Activated CD4-positive, alpha-beta T cell treated with anti-CD3 and anti-CD28 coated beads, Interleukin-2, amount 10 ng/mL, durations not matched to agents 7 days and 5 days (primary cell): Measurements from ENCODE around the gene MTRFR. TPM values are rescaled to one million over a fixed set of nuclear protein-coding genes. Genes with fewer than 3 reads are reported as not detected.
A peak's percentile ranks its signal among the peaks of the same experiment; 100 is the strongest.
"Not testable (repeated sequence)": the region's sequence is repeated elsewhere in the genome, so short reads cannot be mapped to it uniquely, and the experiment has no call there.

Source experiments
- CTCF ChIA-PET: fragments of 350-600 bp; sonication (Branson Sonifier 250); formaldehyde crosslinking; loops from one replicate; lab custom pipeline; 2021; ENCODE audit warnings: antibody characterized with exemption; lab: Charles Lee
- POLR2A ChIA-PET: fragments of 350-600 bp; sonication (Branson Sonifier 250); formaldehyde crosslinking; loops from one replicate; lab custom pipeline; 2021; ENCODE audit warnings: antibody characterized with exemption; lab: Charles Lee
- DNase-seq: peaks from one replicate; pipeline ENCODE4 v3.0.0-alpha.2; 2020
- H3K27ac Mint-ChIP-seq: one replicate; pipeline ENCODE4 v1.8.0; 2021; ENCODE audit warnings: mild to moderate bottlenecking, moderate library complexity, mixed read lengths
- H3K27me3 Mint-ChIP-seq: one replicate; pipeline ENCODE4 v1.8.0; 2021; ENCODE audit warnings: mixed read lengths
- H3K36me3 Mint-ChIP-seq: one replicate; pipeline ENCODE4 v1.8.0; 2021; ENCODE audit warnings: low read depth, mixed read lengths
- H3K4me1 Mint-ChIP-seq: one replicate; pipeline ENCODE4 v1.8.0; 2021; ENCODE audit warnings: mixed read lengths
- H3K4me3 Mint-ChIP-seq: one replicate; pipeline ENCODE4 v1.8.0; 2021; ENCODE audit warnings: mild to moderate bottlenecking, moderate library complexity, mixed read lengths
- H3K9me3 Mint-ChIP-seq: one replicate; pipeline ENCODE4 v1.8.0; 2021; ENCODE audit warnings: mixed read lengths
- total RNA-seq, 2 experiments: library from RNA; stranded (reverse); gene quantifications; one replicate each; pipeline ENCODE4 v1.2.3, GENCODE V29; 2021

Gene MTRFR
- total RNA-seq, 2 experiments from 2014 or later: 29.2 to 30.8 TPM

- Mint-ChIP-seq H3K27me3 (no peaks in the 10 kb centered on the region), H3K27ac (peak overlapping the region; percentile 60), H3K9me3 (peaks cover 6% of the 10 kb centered on the region), H3K36me3 (peaks cover 54% of the 10 kb centered on the region), H3K4me3 (no peak overlapping the region), H3K4me1 (peaks cover 31% of the 10 kb centered on the region)
- POLR2A ChIA-PET: no interaction called here
- DNase-seq: no peak
- CTCF ChIA-PET: interaction anchor here (1.4 kb wide), 2 partner anchors 9 to 13 kb away, joined by 3 to 4 read pairs; no protein-coding TSS in a partner anchor
Measured at GRCh38 chr12:123251403-123252076, 18.3 kb downstream of the MTRFR start.

GRCh38 chr12:123252365-123252764 is 19.1 kb downstream of the MTRFR start:
- CTCF ChIA-PET: interaction anchor here (1.4 kb wide), 1 partner anchor 13 kb away, joined by 4 read pairs; no protein-coding TSS in a partner anchor
- H3K9me3 Mint-ChIP-seq, DNase-seq, H3K27ac Mint-ChIP-seq, H3K4me3 Mint-ChIP-seq, POLR2A ChIA-PET, H3K27me3 Mint-ChIP-seq: not testable (repeated sequence)
- H3K4me1 Mint-ChIP-seq: peaks cover 25% of the 10 kb centered on the region
- H3K36me3 Mint-ChIP-seq: peaks cover 54% of the 10 kb centered on the region

- ChIA-PET CTCF (interaction anchor here (0.5 to 1.4 kb wide), 2 partner anchors 11 to 785 kb away, joined by 3 to 4 read pairs; no protein-coding TSS in a partner anchor), POLR2A (no interaction called here)
- Mint-ChIP-seq H3K4me3 (no peak overlapping the region), H3K9me3 (no peaks in the 10 kb centered on the region), H3K27me3 (no peaks in the 10 kb centered on the region), H3K36me3 (peaks cover 40% of the 10 kb centered on the region), H3K4me1 (peaks cover 18% of the 10 kb centered on the region), H3K27ac (no peak overlapping the region)
- DNase-seq: no peak
Measured at GRCh38 chr12:123253641-123254459, 20.6 kb downstream of the MTRFR start.

- Mint-ChIP-seq H3K27me3 (no peaks in the 10 kb centered on the region), H3K9me3 (no peaks in the 10 kb centered on the region), H3K4me1 (peaks cover 14% of the 10 kb centered on the region), H3K4me3 (no peak overlapping the region), H3K36me3 (peaks cover 39% of the 10 kb centered on the region), H3K27ac (no peak overlapping the region)
- CTCF ChIA-PET: interaction anchor here (0.7 to 1.7 kb wide), 2 partner anchors 12 to 52 kb away, joined by 3 read pairs; no protein-coding TSS in a partner anchor
- DNase-seq: no peak
- POLR2A ChIA-PET: no interaction called here
Measured at GRCh38 chr12:123254853-123255446, 21.7 kb downstream of the MTRFR start.

GRCh38 chr12:123258593-123258992 is 25.4 kb downstream of the MTRFR start:
- H3K4me3 Mint-ChIP-seq: no peak overlapping the region
- H3K27ac Mint-ChIP-seq: no peak overlapping the region
- no peak for DNase-seq
- peaks cover 5% of the 10 kb centered on the region for H3K4me1 Mint-ChIP-seq
- ChIA-PET CTCF (interaction anchor here (0.6 to 1.6 kb wide), 2 partner anchors 11 to 237 kb away, joined by 4 to 5 read pairs; no protein-coding TSS in a partner anchor), POLR2A (no interaction called here)
- no peaks in the 10 kb centered on the region for H3K9me3 Mint-ChIP-seq
- no peaks in the 10 kb centered on the region for H3K27me3 Mint-ChIP-seq
- H3K36me3 Mint-ChIP-seq: peaks cover 32% of the 10 kb centered on the region

GRCh38 chr12:123260081-123260480 is 26.8 kb downstream of the MTRFR start:
- H3K4me3 Mint-ChIP-seq: no peak overlapping the region
- no peak for DNase-seq
- H3K27ac Mint-ChIP-seq: no peak overlapping the region
- H3K4me1 Mint-ChIP-seq: peaks cover 5% of the 10 kb centered on the region
- no peaks in the 10 kb centered on the region for H3K27me3 Mint-ChIP-seq
- no peaks in the 10 kb centered on the region for H3K9me3 Mint-ChIP-seq
- H3K36me3 Mint-ChIP-seq: peaks cover 27% of the 10 kb centered on the region
- ChIA-PET CTCF (interaction anchor here (1.6 kb wide), 1 partner anchor 10 kb away, joined by 5 read pairs; no protein-coding TSS in a partner anchor), POLR2A (no interaction called here)

- Mint-ChIP-seq H3K27ac (no peak overlapping the region), H3K27me3 (no peaks in the 10 kb centered on the region), H3K4me1 (peaks cover 5% of the 10 kb centered on the region), H3K36me3 (peaks cover 20% of the 10 kb centered on the region), H3K4me3 (no peak overlapping the region), H3K9me3 (no peaks in the 10 kb centered on the region)
- POLR2A ChIA-PET: no interaction called here
- no peak for DNase-seq
- CTCF ChIA-PET: interaction anchor here (0.9 kb wide), 1 partner anchor 11 kb away, joined by 3 read pairs; no protein-coding TSS in a partner anchor
Measured at GRCh38 chr12:123261196-123261595, 28.0 kb downstream of the MTRFR start.

- H3K9me3 Mint-ChIP-seq: no peaks in the 10 kb centered on the region
- CTCF ChIA-PET: interaction anchor here (0.6 to 0.9 kb wide), 3 partner anchors 30 to 106 kb away, joined by 3 read pairs; partner anchors contain the start of genes MPHOSPH9 and MTRFR
- POLR2A ChIA-PET: no interaction called here
- H3K36me3 Mint-ChIP-seq: peaks cover 11% of the 10 kb centered on the region
- no peaks in the 10 kb centered on the region for H3K27me3 Mint-ChIP-seq
- peaks cover 10% of the 10 kb centered on the region for H3K4me1 Mint-ChIP-seq
- no peak overlapping the region for H3K4me3 Mint-ChIP-seq
- DNase-seq: no peak
- H3K27ac Mint-ChIP-seq: peak overlapping the region; percentile 46
Measured at GRCh38 chr12:123263196-123263817, 30.1 kb downstream of the MTRFR start.

GRCh38 chr12:123264642-123265041 is 31.4 kb downstream of the MTRFR start:
- ChIA-PET CTCF (interaction anchor here (0.9 to 1.6 kb wide), 2 partner anchors 12 to 26 kb away, joined by 4 to 5 read pairs; no protein-coding TSS in a partner anchor), POLR2A (no interaction called here)
- H3K9me3 Mint-ChIP-seq: no peaks in the 10 kb centered on the region
- H3K27ac Mint-ChIP-seq: peak overlapping the region; percentile 14
- DNase-seq: no peak
- no peak overlapping the region for H3K4me3 Mint-ChIP-seq
- peaks cover 23% of the 10 kb centered on the region for H3K4me1 Mint-ChIP-seq
- peaks cover 11% of the 10 kb centered on the region for H3K36me3 Mint-ChIP-seq
- no peaks in the 10 kb centered on the region for H3K27me3 Mint-ChIP-seq

GRCh38 chr12:123265851-123266678 is 32.8 kb downstream of the MTRFR start:
- no peak for DNase-seq
- no peak overlapping the region for H3K27ac Mint-ChIP-seq
- H3K27me3 Mint-ChIP-seq: no peaks in the 10 kb centered on the region
- peaks cover 2% of the 10 kb centered on the region for H3K36me3 Mint-ChIP-seq
- no peaks in the 10 kb centered on the region for H3K9me3 Mint-ChIP-seq
- H3K4me3 Mint-ChIP-seq: no peak overlapping the region
- POLR2A ChIA-PET: no interaction called here
- peaks cover 32% of the 10 kb centered on the region for H3K4me1 Mint-ChIP-seq
- CTCF ChIA-PET: no interaction called here

GRCh38 chr12:123266679-123267277 is 33.5 kb downstream of the MTRFR start:
- POLR2A ChIA-PET: no interaction called here
- no peak for DNase-seq
- Mint-ChIP-seq H3K27ac (no peak overlapping the region), H3K27me3 (no peaks in the 10 kb centered on the region), H3K9me3 (no peaks in the 10 kb centered on the region), H3K4me3 (no peak overlapping the region), H3K4me1 (peaks cover 29% of the 10 kb centered on the region), H3K36me3 (peaks cover 2% of the 10 kb centered on the region)
- CTCF ChIA-PET: interaction anchor here (1.0 to 3.9 kb wide), 4 partner anchors 10 to 98 kb away, joined by 3 to 15 read pairs (median 4); partner anchors contain the start of gene SBNO1
